Measurements from ENCODE around the gene ZMIZ1.

The ZMIZ1 gene

GRCh38 chr10:79056736-79057391 is 11.9 kb upstream of the ZMIZ1 start:
- Histone ChIP-seq H3K27me3 (ENCODE audit: control insufficient read depth in 5 of 5, insufficient read depth in 4 of 5, low read length in 5 of 5) (peaks cover 0 to 4% (median 0%) of the 10 kb centered on the region in 5 donors), H3K4me3 (ENCODE audit: low read depth in 1 of 5, low read length in 5 of 5) (no peak overlapping the region), H3K27ac (ENCODE audit: low read depth, low read length) (no peak overlapping the region), H3K9ac (ENCODE audit: low read length in 5 of 5) (no peak overlapping the region), H3K9me3 (ENCODE audit: control insufficient read depth in 5 of 5, low read length in 5 of 5) (no peaks in the 10 kb centered on the region), H3K4me1 (ENCODE audit: control insufficient read depth in 5 of 5, insufficient read depth in 5 of 5, low read length in 5 of 5) (peaks cover 0 to 5% (median 0%) of the 10 kb centered on the region in 5 donors), H3K36me3 (ENCODE audit: control insufficient read depth in 5 of 5, insufficient read depth in 5 of 5, low read length in 5 of 5) (no peaks in the 10 kb centered on the region)

- Histone ChIP-seq H3K4me3 (ENCODE audit: low read depth in 1 of 5, low read length in 5 of 5) (no peak overlapping the region), H3K4me1 (ENCODE audit: control insufficient read depth in 5 of 5, insufficient read depth in 5 of 5, low read length in 5 of 5) (peaks cover 0 to 5% (median 0%) of the 10 kb centered on the region in 5 donors), H3K9me3 (ENCODE audit: control insufficient read depth in 5 of 5, low read length in 5 of 5) (no peaks in the 10 kb centered on the region), H3K9ac (ENCODE audit: low read length in 5 of 5) (no peak overlapping the region), H3K36me3 (ENCODE audit: control insufficient read depth in 5 of 5, insufficient read depth in 5 of 5, low read length in 5 of 5) (no peaks in the 10 kb centered on the region), H3K27ac (ENCODE audit: low read depth, low read length) (no peak overlapping the region), H3K27me3 (ENCODE audit: control insufficient read depth in 5 of 5, insufficient read depth in 4 of 5, low read length in 5 of 5) (peaks cover 0 to 4% (median 0%) of the 10 kb centered on the region in 5 donors)
These were observed 11.1 kb upstream of the ZMIZ1 start for GRCh38 chr10:79057481-79058275.

GRCh38 chr10:79058899-79059841 is 9.6 kb upstream of the ZMIZ1 start:
- peaks cover 0 to 2% (median 0%) of the 10 kb centered on the region in 5 donors for H3K27me3 ChIP-seq (ENCODE audit: control insufficient read depth in 5 of 5, insufficient read depth in 4 of 5, low read length in 5 of 5)
- H3K36me3 ChIP-seq (ENCODE audit: control insufficient read depth in 5 of 5, insufficient read depth in 5 of 5, low read length in 5 of 5) = no peaks in the 10 kb centered on the region

GRCh38 chr10:79059859-79060379 is 8.8 kb upstream of the ZMIZ1 start:
- Histone ChIP-seq H3K4me1 (ENCODE audit: control insufficient read depth in 5 of 5, insufficient read depth in 5 of 5, low read length in 5 of 5) (peaks cover 0 to 5% (median 0%) of the 10 kb centered on the region in 5 donors), H3K36me3 (ENCODE audit: control insufficient read depth in 5 of 5, insufficient read depth in 5 of 5, low read length in 5 of 5) (no peaks in the 10 kb centered on the region), H3K27me3 (ENCODE audit: control insufficient read depth in 5 of 5, insufficient read depth in 4 of 5, low read length in 5 of 5) (no peaks in the 10 kb centered on the region), H3K9me3 (ENCODE audit: control insufficient read depth in 5 of 5, low read length in 5 of 5) (no peaks in the 10 kb centered on the region), H3K27ac (ENCODE audit: low read depth, low read length) (no peak overlapping the region), H3K9ac (ENCODE audit: low read length in 5 of 5) (peak overlapping the region in 1 of 5 donors; percentile 48), H3K4me3 (ENCODE audit: low read depth in 1 of 5, low read length in 5 of 5) (no peak overlapping the region)

More at GRCh38 chr10:79058899-79059841, 9.6 kb upstream of the ZMIZ1 start:
- H3K9me3 ChIP-seq (ENCODE audit: control insufficient read depth in 5 of 5, low read length in 5 of 5) = no peaks in the 10 kb centered on the region
- H3K4me3 ChIP-seq (ENCODE audit: low read depth in 1 of 5, low read length in 5 of 5) = no peak overlapping the region
- no peak overlapping the region for H3K9ac ChIP-seq (ENCODE audit: low read length in 5 of 5)
- no peak overlapping the region for H3K27ac ChIP-seq (ENCODE audit: low read depth, low read length)
- H3K4me1 ChIP-seq (ENCODE audit: control insufficient read depth in 5 of 5, insufficient read depth in 5 of 5, low read length in 5 of 5) = peaks cover 0 to 5% (median 0%) of the 10 kb centered on the region in 5 donors

- Histone ChIP-seq H3K27ac (ENCODE audit: low read depth, low read length) (no peak overlapping the region), H3K27me3 (ENCODE audit: control insufficient read depth in 5 of 5, insufficient read depth in 4 of 5, low read length in 5 of 5) (no peaks in the 10 kb centered on the region), H3K4me1 (ENCODE audit: control insufficient read depth in 5 of 5, insufficient read depth in 5 of 5, low read length in 5 of 5) (peaks cover 0 to 5% (median 0%) of the 10 kb centered on the region in 5 donors), H3K36me3 (ENCODE audit: control insufficient read depth in 5 of 5, insufficient read depth in 5 of 5, low read length in 5 of 5) (no peaks in the 10 kb centered on the region), H3K9ac (ENCODE audit: low read length in 5 of 5) (no peak overlapping the region), H3K9me3 (ENCODE audit: control insufficient read depth in 5 of 5, low read length in 5 of 5) (no peaks in the 10 kb centered on the region), H3K4me3 (ENCODE audit: low read depth in 1 of 5, low read length in 5 of 5) (no peak overlapping the region)
These were observed 8.0 kb upstream of the ZMIZ1 start for GRCh38 chr10:79060641-79061255.

- Histone ChIP-seq H3K27ac (ENCODE audit: low read depth, low read length) (no peak overlapping the region), H3K9me3 (ENCODE audit: control insufficient read depth in 5 of 5, low read length in 5 of 5) (no peaks in the 10 kb centered on the region), H3K36me3 (ENCODE audit: control insufficient read depth in 5 of 5, insufficient read depth in 5 of 5, low read length in 5 of 5) (no peaks in the 10 kb centered on the region), H3K9ac (ENCODE audit: low read length in 5 of 5) (no peak overlapping the region), H3K4me3 (ENCODE audit: low read depth in 1 of 5, low read length in 5 of 5) (no peak overlapping the region), H3K27me3 (ENCODE audit: control insufficient read depth in 5 of 5, insufficient read depth in 4 of 5, low read length in 5 of 5) (no peaks in the 10 kb centered on the region), H3K4me1 (ENCODE audit: control insufficient read depth in 5 of 5, insufficient read depth in 5 of 5, low read length in 5 of 5) (peaks cover 0 to 9% (median 6%) of the 10 kb centered on the region in 5 donors)
These were observed 7.1 kb upstream of the ZMIZ1 start for GRCh38 chr10:79061441-79062315.

- Histone ChIP-seq H3K36me3 (ENCODE audit: control insufficient read depth in 5 of 5, insufficient read depth in 5 of 5, low read length in 5 of 5) (no peaks in the 10 kb centered on the region), H3K4me1 (ENCODE audit: control insufficient read depth in 5 of 5, insufficient read depth in 5 of 5, low read length in 5 of 5) (peaks cover 0 to 20% (median 15%) of the 10 kb centered on the region in 5 donors), H3K9me3 (ENCODE audit: control insufficient read depth in 5 of 5, low read length in 5 of 5) (no peaks in the 10 kb centered on the region), H3K27ac (ENCODE audit: low read depth, low read length) (no peak overlapping the region), H3K27me3 (ENCODE audit: control insufficient read depth in 5 of 5, insufficient read depth in 4 of 5, low read length in 5 of 5) (no peaks in the 10 kb centered on the region), H3K9ac (ENCODE audit: low read length in 5 of 5) (no peak overlapping the region), H3K4me3 (ENCODE audit: low read depth in 1 of 5, low read length in 5 of 5) (no peak overlapping the region)
These were observed 5.7 kb upstream of the ZMIZ1 start for GRCh38 chr10:79063071-79063491.

GRCh38 chr10:79063661-79064492 is 4.9 kb upstream of the ZMIZ1 start:
- H3K4me1 ChIP-seq (ENCODE audit: control insufficient read depth in 5 of 5, insufficient read depth in 5 of 5, low read length in 5 of 5) = peaks cover 0 to 23% (median 18%) of the 10 kb centered on the region in 5 donors
- no peak overlapping the region for H3K27ac ChIP-seq (ENCODE audit: low read depth, low read length)
- no peaks in the 10 kb centered on the region for H3K27me3 ChIP-seq (ENCODE audit: control insufficient read depth in 5 of 5, insufficient read depth in 4 of 5, low read length in 5 of 5)
- no peaks in the 10 kb centered on the region for H3K36me3 ChIP-seq (ENCODE audit: control insufficient read depth in 5 of 5, insufficient read depth in 5 of 5, low read length in 5 of 5)
- H3K4me3 ChIP-seq (ENCODE audit: low read depth in 1 of 5, low read length in 5 of 5) = no peak overlapping the region
- H3K9ac ChIP-seq (ENCODE audit: low read length in 5 of 5) = no peak overlapping the region
- H3K9me3 ChIP-seq (ENCODE audit: control insufficient read depth in 5 of 5, low read length in 5 of 5) = no peaks in the 10 kb centered on the region
